ENCODE measurements around the gene MAEA.

Gene MAEA

DNA sequence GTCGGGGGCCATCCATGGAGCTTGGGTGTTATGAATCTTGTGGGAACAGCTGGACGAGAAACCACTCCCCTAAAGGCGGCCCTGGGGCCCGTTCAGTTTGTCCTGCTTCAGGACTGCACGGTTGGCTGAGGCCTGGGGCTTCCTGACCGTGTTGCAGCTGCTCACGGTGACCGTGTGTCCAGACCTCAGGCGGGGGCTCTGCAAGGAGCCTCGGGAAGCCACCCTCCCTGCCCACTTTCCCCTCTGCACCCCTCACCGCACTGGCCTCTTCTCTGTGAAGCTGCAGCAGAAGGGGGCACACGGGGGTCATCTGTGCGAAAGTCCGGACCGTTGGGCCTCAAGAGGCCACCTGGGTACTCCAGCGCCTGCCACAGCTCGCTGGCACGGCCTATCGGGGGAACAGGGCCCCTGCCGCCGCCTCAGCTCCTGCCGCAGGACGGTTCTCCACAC lies 86.7 kb downstream of the MAEA start:
- no peaks in the 10 kb centered on the region for H3K27me3 ChIP-seq (ENCODE audit: control insufficient read depth, low read length)
- no peaks in the 10 kb centered on the region; the same call in 1 of the 2 replicates for H3K36me3 ChIP-seq (ENCODE audit: control insufficient read depth, low read length)
- no peaks in the 10 kb centered on the region for H3F3A ChIP-seq (ENCODE audit: control insufficient read depth, insufficient read depth)
- H3K4me3 ChIP-seq (ENCODE audit: low read length) = no peak overlapping the region
- no peaks in the 10 kb centered on the region for H3K9me3 ChIP-seq (ENCODE audit: control insufficient read depth, insufficient read depth, low read length)
- no peaks in the 10 kb centered on the region for H3K79me2 ChIP-seq (ENCODE audit: control insufficient read depth, low read length)
- TF ChIP-seq EZH2phosphoT487 (IDR thresholded peaks at IDR 0.05; ENCODE audit: borderline replicate concordance, low read length) (no peak), CTCF (IDR thresholded peaks at IDR 0.05; ENCODE audit: low read depth, low read length, poor library complexity, severe bottlenecking) (no peak)
- H3K27ac ChIP-seq (ENCODE audit: low read depth, low read length) = no peak overlapping the region
- no peaks in the 10 kb centered on the region for H4K20me1 ChIP-seq (ENCODE audit: control insufficient read depth, insufficient read depth, low read depth, low read length)
- H3K9me2 ChIP-seq (replicated peaks; ENCODE audit: control insufficient read depth, low read length) = no peaks in the 10 kb centered on the region
- no peaks in the 10 kb centered on the region for H3K4me1 ChIP-seq (ENCODE audit: control insufficient read depth, low read length)
- H3K4me2 ChIP-seq (ENCODE audit: low read length) = no peak overlapping the region

DNA sequence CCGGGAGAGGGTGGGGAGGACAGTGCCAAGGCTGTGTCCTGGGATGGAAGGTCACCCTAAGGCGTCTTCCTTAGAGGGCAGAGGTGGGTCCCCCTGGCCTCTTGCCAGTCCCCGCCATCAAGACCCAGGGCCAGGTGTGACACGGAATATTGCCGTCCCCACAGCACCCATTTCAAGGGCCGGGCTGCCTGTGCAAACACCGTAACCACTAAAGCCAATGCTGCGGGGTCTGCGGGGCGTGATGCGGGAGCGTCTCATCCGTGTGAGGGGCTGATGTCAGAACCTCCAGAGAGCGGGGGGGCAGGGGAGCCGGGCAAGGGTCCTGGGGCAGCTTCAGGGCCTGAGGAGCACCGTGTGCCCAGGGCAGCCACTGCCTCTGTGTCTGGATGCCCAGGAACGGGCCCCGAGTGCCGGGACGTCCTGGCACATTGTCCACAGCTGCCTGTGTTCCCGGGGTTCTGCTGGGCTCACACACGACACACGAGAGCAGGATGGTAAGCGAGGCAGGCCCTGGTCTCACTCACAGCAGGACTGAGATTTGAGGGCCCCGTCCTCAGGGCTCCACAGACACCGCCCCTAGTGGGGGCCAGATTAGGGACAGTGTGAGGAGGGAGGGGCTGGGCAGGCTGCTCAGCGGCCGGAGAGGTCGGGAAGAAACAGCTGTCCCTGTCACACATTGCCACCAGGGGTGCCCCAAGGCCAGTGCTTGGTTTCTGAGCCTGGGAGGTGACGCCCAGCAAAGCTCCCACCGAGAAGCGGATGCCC lies 87.3 kb downstream of the MAEA start:
- Histone ChIP-seq H3K9me2 (replicated peaks; ENCODE audit: control insufficient read depth, low read length) (no peaks in the 10 kb centered on the region), H4K20me1 (ENCODE audit: control insufficient read depth, insufficient read depth, low read depth, low read length) (no peaks in the 10 kb centered on the region), H3F3A (ENCODE audit: control insufficient read depth, insufficient read depth) (no peaks in the 10 kb centered on the region), H3K36me3 (ENCODE audit: control insufficient read depth, low read length) (no peaks in the 10 kb centered on the region; the same call in 1 of the 2 replicates), H3K9me3 (ENCODE audit: control insufficient read depth, insufficient read depth, low read length) (no peaks in the 10 kb centered on the region), H3K79me2 (ENCODE audit: control insufficient read depth, low read length) (no peaks in the 10 kb centered on the region), H3K27ac (ENCODE audit: low read depth, low read length) (no peak overlapping the region), H3K4me1 (ENCODE audit: control insufficient read depth, low read length) (no peaks in the 10 kb centered on the region), H3K4me3 (ENCODE audit: low read length) (no peak overlapping the region), H3K27me3 (ENCODE audit: control insufficient read depth, low read length) (no peaks in the 10 kb centered on the region), H3K4me2 (ENCODE audit: low read length) (no peak overlapping the region)
- TF ChIP-seq EZH2phosphoT487 (IDR thresholded peaks at IDR 0.05; ENCODE audit: borderline replicate concordance, low read length) (no peak), CTCF (IDR thresholded peaks at IDR 0.05; ENCODE audit: low read depth, low read length, poor library complexity, severe bottlenecking) (no peak)

DNA sequence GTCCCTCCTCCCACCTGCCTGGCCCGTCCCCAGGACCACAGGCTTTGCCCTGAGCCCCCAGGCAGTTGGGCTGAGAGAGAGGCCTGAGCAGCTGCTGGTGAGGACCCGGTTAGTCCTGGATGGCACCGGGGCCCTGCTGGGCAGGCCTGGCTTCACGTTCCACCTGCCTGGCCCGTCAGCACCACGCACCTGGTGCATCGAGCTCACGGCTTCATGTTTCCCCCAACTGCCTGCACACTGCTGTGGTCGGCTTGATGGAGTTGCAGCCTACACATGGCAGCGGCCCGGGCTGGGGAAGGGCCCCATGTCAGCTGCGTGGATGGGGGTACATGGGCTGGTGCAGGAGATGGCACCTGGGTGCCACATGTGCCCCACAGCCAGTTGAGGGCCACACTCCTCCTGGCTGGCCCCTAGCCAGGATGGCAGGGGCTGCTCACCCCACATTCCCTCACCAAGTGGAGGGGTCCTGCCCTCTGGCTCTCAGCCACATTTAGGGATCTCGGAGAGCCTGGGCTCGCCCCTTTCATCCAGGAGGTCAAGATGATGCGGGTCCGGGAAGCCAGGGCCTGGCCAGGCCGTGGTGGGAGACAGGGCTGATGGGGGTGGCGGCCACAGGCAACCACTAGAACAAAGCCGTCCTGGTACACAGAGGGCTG lies 88.0 kb downstream of the MAEA start:
- H3K9me3 ChIP-seq (ENCODE audit: control insufficient read depth, insufficient read depth, low read length) = no peaks in the 10 kb centered on the region
- no peaks in the 10 kb centered on the region for H3K9me2 ChIP-seq (replicated peaks; ENCODE audit: control insufficient read depth, low read length)
- H3K4me3 ChIP-seq (ENCODE audit: low read length) = no peak overlapping the region
- H3K36me3 ChIP-seq (ENCODE audit: control insufficient read depth, low read length) = no peaks in the 10 kb centered on the region; the same call in 1 of the 2 replicates
- no peaks in the 10 kb centered on the region for H3K27me3 ChIP-seq (ENCODE audit: control insufficient read depth, low read length)
- no peak for TF ChIP-seq CTCF (IDR thresholded peaks at IDR 0.05; ENCODE audit: low read depth, low read length, poor library complexity, severe bottlenecking)
- no peak for TF ChIP-seq EZH2phosphoT487 (IDR thresholded peaks at IDR 0.05; ENCODE audit: borderline replicate concordance, low read length)
- H3K4me2 ChIP-seq (ENCODE audit: low read length) = no peak overlapping the region
- no peaks in the 10 kb centered on the region for H3F3A ChIP-seq (ENCODE audit: control insufficient read depth, insufficient read depth)
- H3K27ac ChIP-seq (ENCODE audit: low read depth, low read length) = no peak overlapping the region
- H4K20me1 ChIP-seq (ENCODE audit: control insufficient read depth, insufficient read depth, low read depth, low read length) = no peaks in the 10 kb centered on the region
- H3K4me1 ChIP-seq (ENCODE audit: control insufficient read depth, low read length) = no peaks in the 10 kb centered on the region
- no peaks in the 10 kb centered on the region for H3K79me2 ChIP-seq (ENCODE audit: control insufficient read depth, low read length)

Measured in DOHH2 (cell line).